HepG2 (cell line): ENCODE measurements around the gene COA3. TPM values are rescaled to one million over a fixed set of nuclear protein-coding genes. Genes with fewer than 3 reads are reported as not detected.

Experiments
- EED ChIP-seq: sonication (generic); formaldehyde crosslinking; IDR thresholded peaks from 2 replicates; pipeline ENCODE4 v1.5.0; 2020; ENCODE audit warnings: mild to moderate bottlenecking, missing genetic modification reagents
- FOXJ3 ChIP-seq: sonication (generic); formaldehyde crosslinking; IDR thresholded peaks from 2 replicates; pipeline ENCODE4 v1.4.0; 2020; ENCODE audit warnings: missing genetic modification reagents, mild to moderate bottlenecking, borderline replicate concordance
- GLI4 ChIP-seq: sonication (generic); formaldehyde crosslinking; IDR thresholded peaks from 2 replicates; pipeline ENCODE4 v1.5.1; 2020; ENCODE audit warnings: missing genetic modification reagents, mild to moderate bottlenecking, moderate library complexity, borderline replicate concordance
- RXRA ChIP-seq: sonication (generic); formaldehyde crosslinking; IDR thresholded peaks from 2 replicates; pipeline ENCODE4 v1.5.1; 2020; ENCODE audit warnings: missing genetic modification reagents
- TOPORS ChIP-seq: sonication (generic); formaldehyde crosslinking; IDR thresholded peaks from 2 replicates; pipeline ENCODE4 v1.8.0; 2023; ENCODE audit warnings: mild to moderate bottlenecking, missing genetic modification reagents
- ZFP37 ChIP-seq: sonication (generic); formaldehyde crosslinking; IDR thresholded peaks from 2 replicates; pipeline ENCODE4 v1.4.0; 2020; ENCODE audit warnings: missing genetic modification reagents, borderline replicate concordance
- ZNF136 ChIP-seq: sonication (generic); formaldehyde crosslinking; IDR thresholded peaks from 2 replicates; pipeline ENCODE4 v1.8.1; 2022; ENCODE audit warnings: low read depth, mild to moderate bottlenecking, moderate library complexity, missing genetic modification reagents
- ZNF180 ChIP-seq: sonication (generic); formaldehyde crosslinking; IDR thresholded peaks from 2 replicates; pipeline ENCODE4 v1.4.0; 2020; ENCODE audit warnings: low read depth, missing genetic modification reagents, borderline replicate concordance
- ZNF282 ChIP-seq: fragments of 450-650 bp; IDR thresholded peaks from 2 replicates; pipeline ENCODE4 v1.6.1; 2018; ENCODE audit not compliant: partially characterized antibody
- ZNF556 ChIP-seq: sonication (generic); formaldehyde crosslinking; IDR thresholded peaks from 2 replicates; pipeline ENCODE4 v1.4.0; 2020; ENCODE audit warnings: mild to moderate bottlenecking, missing genetic modification reagents, borderline replicate concordance
- ZNF747 ChIP-seq: sonication (generic); formaldehyde crosslinking; IDR thresholded peaks from 2 replicates; pipeline ENCODE4 v1.8.1; 2023; ENCODE audit warnings: missing genetic modification reagents, mild to moderate bottlenecking, borderline replicate concordance
- ZNF782 ChIP-seq: sonication (generic); formaldehyde crosslinking; IDR thresholded peaks from 2 replicates; pipeline ENCODE4 v1.4.0; 2020; ENCODE audit warnings: missing genetic modification reagents, mild to moderate bottlenecking, borderline replicate concordance
- ZZZ3 ChIP-seq: sonication (generic); formaldehyde crosslinking; IDR thresholded peaks from 2 replicates; pipeline ENCODE4 v1.4.0; 2020; ENCODE audit warnings: missing genetic modification reagents, mild to moderate bottlenecking, borderline replicate concordance
- polyA plus RNA-seq, 8 experiments: library from polyadenylated mRNA; depleted of rRNA in 3 of 8; stranded (reverse) in 7 of 8; unstranded in 1 of 8; fragments of >200 nt; fragmentation: Illumina TruSeq in 4 of 8; extraction: Trizol in 4 of 8; gene quantifications; 2 replicates each; pipeline versions ENCODE4 v1.2.1 to v1.2.3, GENCODE V29; 2011 to 2016; ENCODE audit warnings: low read depth in 4 of 8, missing spikeins in 1 of 8, mixed read lengths in 1 of 8; ENCODE audit not compliant: insufficient read depth in 1 of 8
- total RNA-seq, 5 experiments: library from RNA; depleted of rRNA; stranded (reverse); fragments of >200 nt; fragmentation: Illumina TruSeq; extraction: Trizol; gene quantifications; 2 replicates each; pipeline ENCODE4 v1.2.3, GENCODE V29; 2016; ENCODE audit warnings: low read depth in 1 of 5
- TF ChIP-seq, protein P1 (sequence below): sonication (generic); formaldehyde crosslinking; IDR thresholded peaks from 2 replicates; pipeline ENCODE4 v1.5.1; 2020; ENCODE audit warnings: missing genetic modification reagents, mild to moderate bottlenecking, borderline replicate concordance
- TF ChIP-seq, protein P2 (sequence below): sonication (generic); formaldehyde crosslinking; IDR thresholded peaks from 2 replicates; pipeline ENCODE4 v1.4.0; 2020; ENCODE audit warnings: missing genetic modification reagents, mild to moderate bottlenecking, borderline replicate concordance
- TF ChIP-seq, protein P3 (sequence below): sonication (generic); formaldehyde crosslinking; IDR thresholded peaks from 2 replicates; pipeline ENCODE4 v1.8.1; 2023; ENCODE audit warnings: missing genetic modification reagents, mild to moderate bottlenecking, borderline replicate concordance
- TF ChIP-seq, protein P4 (sequence below), 2 experiments: sonication (generic) in 1 of 2; formaldehyde crosslinking in 1 of 2; IDR thresholded peaks; 2 replicates each; pipeline versions ENCODE4 v1.4.0 to v1.6.1; 2018 to 2020; ENCODE audit warnings: missing genetic modification reagents in 2 of 2, borderline replicate concordance in 1 of 2, low read depth in 1 of 2, mild to moderate bottlenecking in 1 of 2, missing biosample characterization in 1 of 2
- TF ChIP-seq, protein P5 (sequence below): sonication (generic); formaldehyde crosslinking; IDR thresholded peaks from 2 replicates; pipeline ENCODE4 v1.5.0; 2020; ENCODE audit warnings: mild to moderate bottlenecking, missing genetic modification reagents
- TF ChIP-seq, protein P6 (sequence below): IDR thresholded peaks from 2 replicates; pipeline ENCODE4 v1.6.1; 2016; ENCODE audit warnings: missing compliant biosample characterization, missing genetic modification reagents, borderline replicate concordance

The COA3 gene
- total and polyA plus RNA-seq, 2 of the 13 experiments (the other 11 are each of a cell fraction or from before 2014, with no cell fraction given): 133 to 202 TPM

DNA sequence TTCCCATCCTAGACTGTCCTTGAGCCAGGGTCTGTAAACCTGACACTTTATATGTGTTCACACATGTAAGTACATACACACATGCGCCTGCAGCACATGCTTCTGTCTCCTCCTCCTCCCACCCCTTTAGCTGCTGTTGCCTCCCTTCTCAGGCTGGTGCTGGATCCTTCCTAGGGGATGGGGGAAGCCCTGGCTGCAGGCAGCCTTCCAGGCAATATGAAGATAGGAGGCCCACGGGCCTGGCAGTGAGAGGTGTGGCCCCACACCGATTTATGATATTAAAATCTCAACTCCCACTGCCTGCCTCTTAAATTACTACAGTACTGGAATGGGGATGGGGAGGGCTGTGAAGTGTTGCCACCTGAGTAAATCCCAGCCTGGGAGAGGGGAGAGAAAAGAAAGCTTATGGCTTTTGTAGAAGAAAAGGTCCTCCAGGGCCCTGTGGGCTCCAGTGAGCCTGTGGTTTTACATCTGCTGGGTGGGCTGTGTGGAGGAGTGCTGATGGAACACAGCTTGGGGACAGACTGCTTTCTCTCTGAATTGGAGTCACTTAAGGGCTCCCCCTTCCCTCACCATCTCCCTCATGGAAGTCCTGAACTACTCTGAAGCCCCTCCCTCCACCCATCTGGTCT is 19.1 kb downstream of the COA3 start (continued):
- TF ChIP-seq ZFP37 (CRISPR knock-in tag): 0 out of 2 replicates have a peak, but pooled peaks have one; percentile 19
- TF ChIP-seq GLI4 (CRISPR knock-in tag): 0 out of 2 replicates have a peak, but pooled peaks have one; percentile 32
- TF ChIP-seq, protein P1, sequence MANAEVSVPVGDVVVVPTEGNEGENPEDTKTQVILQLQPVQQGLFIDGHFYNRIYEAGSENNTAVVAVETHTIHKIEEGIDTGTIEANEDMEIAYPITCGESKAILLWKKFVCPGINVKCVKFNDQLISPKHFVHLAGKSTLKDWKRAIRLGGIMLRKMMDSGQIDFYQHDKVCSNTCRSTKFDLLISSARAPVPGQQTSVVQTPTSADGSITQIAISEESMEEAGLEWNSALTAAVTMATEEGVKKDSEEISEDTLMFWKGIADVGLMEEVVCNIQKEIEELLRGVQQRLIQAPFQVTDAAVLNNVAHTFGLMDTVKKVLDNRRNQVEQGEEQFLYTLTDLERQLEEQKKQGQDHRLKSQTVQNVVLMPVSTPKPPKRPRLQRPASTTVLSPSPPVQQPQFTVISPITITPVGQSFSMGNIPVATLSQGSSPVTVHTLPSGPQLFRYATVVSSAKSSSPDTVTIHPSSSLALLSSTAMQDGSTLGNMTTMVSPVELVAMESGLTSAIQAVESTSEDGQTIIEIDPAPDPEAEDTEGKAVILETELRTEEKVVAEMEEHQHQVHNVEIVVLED (CRISPR knock-in tag): 0 out of 2 replicates have a peak, but pooled peaks have one; percentile 63
- TF ChIP-seq, protein P2, sequence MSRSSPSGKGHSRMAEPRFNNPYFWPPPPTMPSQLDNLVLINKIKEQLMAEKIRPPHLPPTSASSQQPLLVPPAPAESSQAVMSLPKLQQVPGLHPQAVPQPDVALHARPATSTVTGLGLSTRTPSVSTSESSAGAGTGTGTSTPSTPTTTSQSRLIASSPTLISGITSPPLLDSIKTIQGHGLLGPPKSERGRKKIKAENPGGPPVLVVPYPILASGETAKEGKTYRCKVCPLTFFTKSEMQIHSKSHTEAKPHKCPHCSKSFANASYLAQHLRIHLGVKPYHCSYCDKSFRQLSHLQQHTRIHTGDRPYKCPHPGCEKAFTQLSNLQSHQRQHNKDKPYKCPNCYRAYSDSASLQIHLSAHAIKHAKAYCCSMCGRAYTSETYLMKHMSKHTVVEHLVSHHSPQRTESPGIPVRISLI: 0 out of 2 replicates have a peak, but pooled peaks have one; percentile 19
- TF ChIP-seq, protein P3, sequence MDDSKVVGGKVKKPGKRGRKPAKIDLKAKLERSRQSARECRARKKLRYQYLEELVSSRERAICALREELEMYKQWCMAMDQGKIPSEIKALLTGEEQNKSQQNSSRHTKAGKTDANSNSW (CRISPR knock-in tag): no peak
- peak; percentile 85; the same call in 1 of the 2 replicates for TF ChIP-seq ZZZ3 (CRISPR knock-in tag)
- no peak for TF ChIP-seq TOPORS (CRISPR knock-in tag)
- no peak for TF ChIP-seq RXRA (CRISPR knock-in tag)
- no peak for TF ChIP-seq ZNF282
- TF ChIP-seq, protein P4, sequence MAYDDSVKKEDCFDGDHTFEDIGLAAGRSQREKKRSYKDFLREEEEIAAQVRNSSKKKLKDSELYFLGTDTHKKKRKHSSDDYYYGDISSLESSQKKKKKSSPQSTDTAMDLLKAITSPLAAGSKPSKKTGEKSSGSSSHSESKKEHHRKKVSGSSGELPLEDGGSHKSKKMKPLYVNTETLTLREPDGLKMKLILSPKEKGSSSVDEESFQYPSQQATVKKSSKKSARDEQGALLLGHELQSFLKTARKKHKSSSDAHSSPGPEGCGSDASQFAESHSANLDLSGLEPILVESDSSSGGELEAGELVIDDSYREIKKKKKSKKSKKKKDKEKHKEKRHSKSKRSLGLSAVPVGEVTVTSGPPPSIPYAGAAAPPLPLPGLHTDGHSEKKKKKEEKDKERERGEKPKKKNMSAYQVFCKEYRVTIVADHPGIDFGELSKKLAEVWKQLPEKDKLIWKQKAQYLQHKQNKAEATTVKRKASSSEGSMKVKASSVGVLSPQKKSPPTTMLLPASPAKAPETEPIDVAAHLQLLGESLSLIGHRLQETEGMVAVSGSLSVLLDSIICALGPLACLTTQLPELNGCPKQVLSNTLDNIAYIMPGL (CRISPR knock-in tag; IDR thresholded peaks at IDR 0.05; ENCODE audit: borderline replicate concordance in 1 of 2, low read depth in 1 of 2): no peak
- peak; percentile 83; the same call in 1 of the 2 replicates for TF ChIP-seq ZNF747 (CRISPR knock-in tag)
- TF ChIP-seq, protein P5, sequence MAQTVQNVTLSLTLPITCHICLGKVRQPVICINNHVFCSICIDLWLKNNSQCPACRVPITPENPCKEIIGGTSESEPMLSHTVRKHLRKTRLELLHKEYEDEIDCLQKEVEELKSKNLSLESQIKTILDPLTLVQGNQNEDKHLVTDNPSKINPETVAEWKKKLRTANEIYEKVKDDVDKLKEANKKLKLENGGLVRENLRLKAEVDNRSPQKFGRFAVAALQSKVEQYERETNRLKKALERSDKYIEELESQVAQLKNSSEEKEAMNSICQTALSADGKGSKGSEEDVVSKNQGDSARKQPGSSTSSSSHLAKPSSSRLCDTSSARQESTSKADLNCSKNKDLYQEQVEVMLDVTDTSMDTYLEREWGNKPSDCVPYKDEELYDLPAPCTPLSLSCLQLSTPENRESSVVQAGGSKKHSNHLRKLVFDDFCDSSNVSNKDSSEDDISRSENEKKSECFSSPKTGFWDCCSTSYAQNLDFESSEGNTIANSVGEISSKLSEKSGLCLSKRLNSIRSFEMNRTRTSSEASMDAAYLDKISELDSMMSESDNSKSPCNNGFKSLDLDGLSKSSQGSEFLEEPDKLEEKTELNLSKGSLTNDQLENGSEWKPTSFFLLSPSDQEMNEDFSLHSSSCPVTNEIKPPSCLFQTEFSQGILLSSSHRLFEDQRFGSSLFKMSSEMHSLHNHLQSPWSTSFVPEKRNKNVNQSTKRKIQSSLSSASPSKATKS (CRISPR knock-in tag): 0 out of 2 replicates have a peak, but pooled peaks have one; percentile 25
- TF ChIP-seq ZNF782 (CRISPR knock-in tag): 0 out of 2 replicates have a peak, but pooled peaks have one; percentile 5
- TF ChIP-seq ZNF180: no peak
- TF ChIP-seq EED (CRISPR knock-in tag): 0 out of 2 replicates have a peak, but pooled peaks have one; percentile 66
- TF ChIP-seq, protein P6, sequence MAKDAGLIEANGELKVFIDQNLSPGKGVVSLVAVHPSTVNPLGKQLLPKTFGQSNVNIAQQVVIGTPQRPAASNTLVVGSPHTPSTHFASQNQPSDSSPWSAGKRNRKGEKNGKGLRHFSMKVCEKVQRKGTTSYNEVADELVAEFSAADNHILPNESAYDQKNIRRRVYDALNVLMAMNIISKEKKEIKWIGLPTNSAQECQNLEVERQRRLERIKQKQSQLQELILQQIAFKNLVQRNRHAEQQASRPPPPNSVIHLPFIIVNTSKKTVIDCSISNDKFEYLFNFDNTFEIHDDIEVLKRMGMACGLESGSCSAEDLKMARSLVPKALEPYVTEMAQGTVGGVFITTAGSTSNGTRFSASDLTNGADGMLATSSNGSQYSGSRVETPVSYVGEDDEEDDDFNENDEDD (CRISPR knock-in tag): no peak
- TF ChIP-seq ZNF556: peak; percentile 3; the same call in 1 of the 2 replicates
- TF ChIP-seq ZNF136 (CRISPR knock-in tag): peak; percentile 14; the same call in 1 of the 2 replicates
- 0 out of 2 replicates have a peak, but pooled peaks have one; percentile 36 for TF ChIP-seq FOXJ3
